GM19452 (cell line): ENCODE results near the gene REL.
A peak's percentile ranks its signal among the peaks of the same experiment; 100 is the strongest.
"Not testable (repeated sequence)": the region's sequence is repeated elsewhere in the genome, so short reads cannot be mapped to it uniquely, and the experiment has no call there.

Source experiments
- ATAC-seq: cut with Tn5 transposase; IDR thresholded peaks from one replicate; pipeline ENCODE4 v1.9.1; 2021; ENCODE audit not compliant: unreplicated experiment

Gene REL

DNA sequence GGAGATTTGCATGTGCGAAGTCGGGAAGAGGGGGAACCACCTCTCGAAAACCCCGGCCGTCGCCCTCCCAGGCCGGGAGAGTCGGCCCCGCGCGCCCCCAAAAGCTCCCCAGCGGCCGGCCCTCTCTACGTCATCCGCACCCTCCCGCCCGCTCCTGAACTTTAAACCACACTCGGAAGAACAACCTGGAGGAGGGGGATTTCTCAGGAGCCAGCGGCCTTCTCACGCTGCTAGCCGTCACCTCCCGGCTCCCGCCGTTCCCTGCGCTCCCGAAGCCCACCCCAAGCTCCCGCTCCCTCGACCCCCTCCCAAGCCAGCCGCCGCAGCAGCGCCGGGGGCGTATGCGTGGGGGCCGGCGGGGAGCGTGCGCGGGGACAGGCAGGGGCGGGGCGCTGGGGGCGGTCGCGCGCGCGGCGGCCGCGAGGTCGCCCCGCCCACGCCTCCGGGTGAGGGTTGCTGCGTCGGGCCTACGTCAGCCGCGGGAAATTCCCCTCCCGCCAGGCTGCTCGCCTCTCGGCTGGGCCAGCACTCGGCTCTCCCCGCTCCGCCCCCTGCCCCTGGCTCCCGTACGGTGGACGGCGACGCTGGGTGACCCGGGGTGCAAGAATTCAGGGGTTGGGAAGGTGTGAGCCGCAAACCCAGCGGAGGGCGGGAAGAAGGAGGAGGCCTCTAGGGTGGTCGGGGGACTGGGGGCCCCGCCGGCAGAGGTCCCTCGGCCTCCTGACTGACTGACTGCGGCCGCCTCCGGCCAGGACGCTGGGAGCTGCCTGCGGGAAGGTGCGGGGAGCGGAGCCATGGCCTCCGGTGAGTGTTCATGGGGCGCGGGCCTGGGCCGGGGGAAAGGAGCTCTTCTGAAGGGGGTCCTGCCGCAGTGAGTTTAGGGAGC is at the start of gene REL:
Gene REL (plus strand): TSS at position 528 of the 886 bp plus-strand sequence. CDS start 267 bp downstream, at position 795.
- peak; percentile 88 for ATAC-seq

GRCh38 chr2:60831921-60832320 is 49.5 kb upstream of the REL start:
- ATAC-seq = no peak

GRCh38 chr2:60832621-60833020 is 48.8 kb upstream of the REL start:
- ATAC-seq = no peak

DNA sequence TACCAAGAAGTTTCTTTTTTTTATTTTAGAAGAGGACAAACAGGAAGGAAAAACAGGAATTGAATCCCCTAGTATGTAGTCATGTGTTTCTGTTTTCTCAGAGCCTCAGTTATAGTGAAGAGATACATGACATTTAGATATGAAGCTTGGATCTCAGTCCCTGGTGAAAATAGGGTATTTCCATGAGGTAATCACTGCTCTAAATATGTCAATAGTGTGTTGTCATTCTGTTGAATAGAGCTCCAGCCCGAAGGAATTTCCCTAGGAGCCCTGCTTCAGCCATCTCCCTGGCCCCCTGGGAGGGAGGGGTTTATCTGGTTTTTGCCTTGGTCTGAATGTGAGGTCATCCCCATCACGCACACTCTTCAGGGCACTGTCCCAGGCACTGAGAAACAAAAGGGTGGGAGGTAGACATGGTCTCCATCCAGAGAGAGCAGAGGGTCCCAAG is 47.1 kb upstream of the REL start:
- no peak for ATAC-seq

DNA sequence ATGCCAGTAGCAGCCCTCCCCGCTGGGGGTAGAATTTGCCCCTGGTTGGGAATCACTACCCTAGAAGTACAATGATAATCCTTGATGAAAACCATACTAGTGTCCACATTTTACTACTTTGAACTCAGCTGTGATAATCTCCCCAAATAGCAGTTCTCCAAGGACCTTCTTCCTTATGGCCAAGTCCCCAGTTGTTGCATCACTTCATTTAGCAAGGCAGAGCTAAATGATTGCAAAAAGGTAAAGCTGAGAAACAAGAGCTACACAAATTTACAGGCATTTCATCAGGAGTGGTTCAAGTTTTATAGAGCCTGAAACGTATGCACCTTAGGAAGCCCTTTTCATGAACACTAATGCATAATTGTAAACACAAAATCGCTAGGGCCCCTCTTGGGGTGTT is 44.9 kb upstream of the REL start:
- ATAC-seq = no peak

DNA sequence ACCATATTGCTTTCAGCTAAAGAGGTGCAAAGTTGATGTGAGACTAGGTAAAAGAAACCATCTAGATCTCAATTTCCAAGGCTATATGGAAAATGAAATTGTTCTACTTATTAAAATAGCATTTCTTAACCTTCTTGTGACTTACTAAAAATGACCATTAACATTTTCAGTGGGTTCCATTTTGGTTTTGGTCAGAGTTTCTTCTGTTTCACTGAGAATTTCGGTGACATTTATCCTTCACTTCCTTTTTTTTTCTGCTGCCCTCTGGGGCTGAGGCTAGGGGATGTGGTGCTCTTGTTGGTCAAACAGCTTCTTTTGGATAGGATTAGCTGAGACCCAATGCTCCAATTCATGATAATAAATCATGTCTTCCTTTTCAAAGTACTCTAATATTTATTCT is 44.3 kb upstream of the REL start:
- ATAC-seq = peak; percentile 18

GRCh38 chr2:60838481-60838880 is 42.9 kb upstream of the REL start:
- ATAC-seq = no peak

- ATAC-seq = peak; percentile 51
These were observed 42.1 kb upstream of the REL start for GRCh38 chr2:60839126-60839813.

DNA sequence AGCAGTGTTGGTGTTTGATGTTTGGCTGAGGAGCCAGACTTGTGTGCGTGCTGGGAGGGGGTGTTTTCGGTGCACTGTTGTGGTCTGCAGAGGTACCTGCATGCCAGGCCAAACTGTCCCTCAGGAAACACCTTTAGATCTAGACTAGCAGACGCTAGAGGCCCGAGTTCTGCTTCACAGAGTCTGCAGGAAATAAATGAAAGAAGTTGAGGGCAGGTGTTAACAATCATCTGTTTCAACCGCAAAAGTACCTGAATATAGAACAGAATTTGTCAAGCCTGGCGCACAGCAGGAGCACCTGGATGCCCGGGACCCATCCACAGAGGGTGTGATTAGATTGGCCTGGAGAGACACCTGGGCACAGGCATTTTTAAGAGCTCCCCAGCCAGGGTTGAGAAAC is 40.5 kb upstream of the REL start:
- ATAC-seq = peak; percentile 53

- no peak for ATAC-seq
These were observed 38.4 kb upstream of the REL start for GRCh38 chr2:60843006-60843405.

- no peak for ATAC-seq
These were observed 37.3 kb upstream of the REL start for GRCh38 chr2:60844105-60844504.

DNA sequence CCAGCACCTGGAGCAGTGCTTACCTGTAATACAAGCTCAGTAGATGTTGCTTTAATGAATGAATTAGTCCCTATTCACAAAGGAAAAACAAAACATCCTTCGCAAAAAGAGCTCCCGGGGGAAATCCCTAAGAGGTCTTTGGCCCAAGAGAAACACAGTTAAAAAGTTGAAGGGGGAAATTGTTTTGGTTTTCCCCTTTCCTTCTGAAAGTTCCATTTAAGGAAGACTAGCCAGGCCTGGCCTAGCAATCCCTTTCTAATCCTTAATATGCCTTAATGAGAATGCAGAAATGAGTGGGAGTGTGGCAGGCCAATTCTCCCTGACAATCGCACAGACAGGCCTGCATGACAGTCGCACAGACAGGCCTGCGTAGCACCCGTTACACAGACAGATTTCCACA is 33.5 kb upstream of the REL start:
- no peak for ATAC-seq

DNA sequence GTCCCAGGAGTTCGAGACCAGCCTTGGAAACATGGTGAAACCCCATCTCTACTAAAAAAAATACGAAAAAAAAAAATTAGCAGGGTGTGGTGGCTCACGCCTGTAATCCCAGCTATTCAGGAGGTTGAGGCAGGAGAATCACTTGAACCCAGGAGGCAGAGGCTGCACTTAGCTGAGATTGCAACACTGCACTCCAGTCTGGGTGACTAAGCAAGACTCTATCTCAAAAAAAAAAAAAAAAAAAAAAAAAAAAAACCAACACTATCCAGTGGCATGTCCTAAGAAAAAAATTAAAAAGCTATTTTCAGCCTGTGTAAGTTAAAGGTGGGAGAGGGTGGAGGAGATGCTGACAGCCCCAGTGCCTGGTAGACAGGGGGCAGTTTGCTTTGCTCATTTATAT is 32.2 kb upstream of the REL start:
- no peak for ATAC-seq

GRCh38 chr2:60852282-60852860 is 29.0 kb upstream of the REL start:
- ATAC-seq = no peak

DNA sequence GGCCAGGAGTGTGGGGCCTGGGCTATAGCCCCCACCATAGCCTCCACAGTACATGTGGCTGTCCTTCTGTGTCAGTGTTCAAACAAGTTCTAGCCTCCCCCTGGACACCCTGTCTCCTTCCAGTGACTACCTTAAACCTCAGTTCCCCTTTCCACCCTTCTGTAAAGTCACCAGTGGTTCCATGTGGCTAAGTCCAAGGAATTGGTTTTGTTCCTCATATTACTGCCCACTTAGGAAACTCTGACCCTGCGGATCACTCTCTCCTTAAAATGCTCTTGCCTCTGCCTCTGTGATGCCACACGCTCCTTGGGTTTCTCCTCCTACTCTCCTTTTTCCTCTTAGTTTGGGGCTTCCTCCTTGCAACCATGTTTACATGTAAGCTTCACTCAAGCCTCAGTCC is 27.8 kb upstream of the REL start:
- ATAC-seq = no peak

DNA sequence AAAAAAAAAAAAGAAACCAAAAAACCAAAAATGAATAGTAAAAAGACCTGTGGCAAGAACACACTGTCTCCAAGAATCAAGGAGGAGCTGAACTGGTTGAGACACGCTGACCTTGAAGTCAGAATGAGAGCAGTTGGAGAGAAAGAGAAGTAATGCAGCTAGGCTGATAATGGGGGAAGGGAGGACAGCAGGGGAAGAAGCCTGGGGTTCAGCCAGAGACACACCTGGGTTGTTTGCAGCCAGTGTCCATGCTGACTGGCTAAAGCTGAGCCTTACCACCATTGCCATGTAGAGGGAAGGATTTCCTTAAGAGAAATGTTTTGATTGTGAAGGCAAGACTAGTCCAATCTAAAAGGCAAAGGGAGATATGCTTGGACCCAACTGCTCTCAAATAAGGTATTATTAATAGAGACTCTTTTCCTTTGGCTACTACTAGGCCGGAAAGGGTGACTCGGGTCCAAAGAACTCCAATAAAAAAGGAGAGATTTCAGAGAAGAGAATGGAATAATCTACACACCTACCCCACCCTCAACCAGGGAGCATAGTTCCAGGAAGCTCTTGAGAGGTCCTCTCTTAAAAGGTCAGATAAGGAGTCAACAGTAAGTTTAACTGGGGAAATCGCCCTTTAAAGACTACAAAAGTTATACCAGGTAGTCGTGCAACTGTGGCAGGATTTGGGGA is 25.2 kb upstream of the REL start:
- ATAC-seq = no peak

- no peak for ATAC-seq
These were observed 24.3 kb upstream of the REL start for GRCh38 chr2:60857056-60857455.

DNA sequence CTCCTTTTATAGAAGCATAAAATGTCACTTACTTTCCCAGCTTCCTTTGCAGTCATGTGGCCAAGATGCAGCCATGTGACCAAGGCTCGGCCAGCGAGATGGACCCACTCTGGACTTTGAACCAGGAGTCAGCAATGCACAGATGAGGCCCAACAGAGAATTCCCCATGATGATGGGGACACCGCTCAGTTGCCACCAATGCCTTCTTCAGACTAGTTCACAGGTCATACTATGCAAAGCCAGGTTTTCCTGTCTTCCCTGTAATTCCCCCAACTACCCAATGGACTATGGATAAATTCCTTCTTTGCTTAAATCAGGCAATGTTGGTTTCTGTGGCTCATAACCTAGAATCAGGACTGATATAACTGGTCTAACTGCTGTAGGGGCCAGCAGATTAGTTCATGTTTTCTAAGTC is 22.5 kb upstream of the REL start:
- no peak for ATAC-seq

DNA sequence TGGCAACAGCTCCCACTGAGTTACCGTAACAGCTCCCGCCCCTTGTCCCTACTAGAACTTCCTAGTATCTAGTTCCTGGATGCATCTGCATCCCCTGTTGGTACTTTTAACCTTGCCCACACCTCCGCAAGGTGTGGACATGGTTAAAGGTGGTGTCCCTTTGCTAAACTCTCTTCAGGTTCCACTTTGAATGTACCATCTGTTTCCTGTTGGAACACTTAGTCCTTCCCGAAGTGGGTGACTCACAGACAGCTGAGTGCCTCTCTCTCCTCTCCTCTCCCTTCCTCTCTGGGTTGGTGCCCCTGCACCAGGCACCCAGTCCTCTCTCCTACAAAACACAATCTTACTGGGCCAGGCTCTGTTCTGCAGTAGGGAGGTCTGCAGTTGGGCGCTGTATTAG is 19.6 kb upstream of the REL start:
- ATAC-seq = no peak

DNA sequence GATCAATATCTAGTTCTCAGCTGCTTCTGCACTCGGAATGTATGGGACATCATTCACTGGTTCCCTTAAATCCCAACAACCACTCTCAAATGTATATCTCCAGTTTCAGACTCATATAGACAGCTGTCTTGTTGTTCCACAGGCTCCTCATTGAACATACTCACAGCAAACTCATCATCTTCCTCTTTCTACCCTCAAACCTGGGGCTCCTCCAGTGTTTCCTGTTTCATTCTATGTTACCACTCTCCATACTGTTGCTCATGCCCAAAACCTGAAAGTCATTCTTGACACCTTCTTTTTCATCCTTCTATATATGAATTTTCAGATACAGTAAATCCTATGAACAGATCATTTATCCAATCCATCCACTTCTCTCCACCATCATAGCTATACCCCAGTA is 18.7 kb upstream of the REL start:
- no peak for ATAC-seq

DNA sequence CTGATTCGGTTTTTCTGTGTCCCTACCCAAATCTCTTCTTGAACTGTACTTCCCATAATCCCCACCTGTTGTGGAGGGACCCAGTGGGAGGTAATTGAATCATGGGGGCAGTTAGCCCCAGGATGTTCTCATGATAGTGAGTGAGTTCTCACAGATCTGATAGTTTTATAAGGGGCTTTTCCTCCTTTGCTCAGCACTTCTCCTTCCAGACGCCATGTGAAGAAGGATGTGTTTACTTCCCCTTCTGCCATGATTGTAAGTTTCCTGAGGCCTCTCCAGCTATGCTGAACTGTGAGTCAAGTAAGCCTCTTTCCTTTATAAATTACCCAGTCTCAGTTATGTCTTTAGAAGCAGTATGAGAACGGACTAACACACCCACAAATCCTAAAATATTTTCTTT is 16.0 kb upstream of the REL start:
- not testable (repeated sequence) for ATAC-seq
